ENCODE data around the gene FAM111B.
"Not testable (repeated sequence)": the region's sequence is repeated elsewhere in the genome, so short reads cannot be mapped to it uniquely, and the experiment has no call there.

GRCh38 chr11:59080421-59080820 lies 26.6 kb upstream of the FAM111B start:
- not testable (repeated sequence) for TF ChIP-seq CTCF, POLR2A (IDR thresholded peaks at IDR 0.05)

Measured in testis (tissue), 2 donors.